HepG2 (cell line): ENCODE measurements around the gene ASF1B. TPM values are rescaled to one million over a fixed set of nuclear protein-coding genes. Genes with fewer than 3 reads are reported as not detected.

Experiments
- BHLHE40 ChIP-seq: IDR thresholded peaks from 2 replicates; pipeline ENCODE4 v1.6.1; 2011; ENCODE audit warnings: low read length, improper control_type of control experiment
- BRD4 ChIP-seq: sonication (generic); formaldehyde crosslinking; IDR thresholded peaks from 2 replicates; pipeline ENCODE4 v1.4.0; 2020; ENCODE audit warnings: missing genetic modification reagents
- EHMT2 ChIP-seq: fragments of 200-600 bp; sonication (generic); IDR thresholded peaks from 2 replicates; pipeline ENCODE4 v1.7.0; 2017; ENCODE audit warnings: antibody characterized with exemption, low read depth, low read length, borderline replicate concordance
- EP300 ChIP-seq, 3 experiments: sonication (generic) in 1 of 3; formaldehyde crosslinking in 1 of 3; IDR thresholded peaks; 2 replicates each; pipeline versions ENCODE4 v1.5.1 to v1.6.1; 2011 to 2020; ENCODE audit warnings: low read depth in 2 of 3, low read length in 2 of 3, borderline replicate concordance in 1 of 3, improper control_type of control experiment in 1 of 3, mild to moderate bottlenecking in 1 of 3, missing genetic modification reagents in 1 of 3, moderate library complexity in 1 of 3
- LBX2 ChIP-seq: sonication (generic); formaldehyde crosslinking; IDR thresholded peaks from 2 replicates; pipeline ENCODE4 v1.5.0; 2020; ENCODE audit warnings: missing genetic modification reagents, mild to moderate bottlenecking, borderline replicate concordance
- NCOA2 ChIP-seq: sonication (generic); formaldehyde crosslinking; IDR thresholded peaks from 2 replicates; pipeline ENCODE4 v1.8.0; 2022; ENCODE audit warnings: inconsistent platforms
- REL ChIP-seq: sonication (generic); formaldehyde crosslinking; conservative IDR thresholded peaks from 2 replicates; pipeline ENCODE4 v1.8.0; 2022; ENCODE audit warnings: mild to moderate bottlenecking, missing genetic modification reagents, moderate library complexity
- REST ChIP-seq, 2 experiments: IDR thresholded peaks; 2 replicates each; pipeline ENCODE4 v1.6.1; 2011 to 2012; ENCODE audit warnings: low read length in 2 of 2, borderline replicate concordance in 1 of 2, low read depth in 1 of 2, mild to moderate bottlenecking in 1 of 2, moderate library complexity in 1 of 2
- SIN3B ChIP-seq: fragments of 150-350 bp; IDR thresholded peaks from 2 replicates; pipeline ENCODE4 v1.6.1; 2014; ENCODE audit warnings: low read length
- SRSF1 ChIP-seq: fragments of 200-400 bp; formaldehyde crosslinking; optimal IDR thresholded peaks from 2 replicates; pipeline ENCODE3; 2017; ENCODE audit warnings: mild to moderate bottlenecking, low read depth, low read length, moderate library complexity
- TP53 ChIP-seq: sonication (generic); formaldehyde crosslinking; conservative IDR thresholded peaks from 2 replicates; pipeline ENCODE4 v1.4.0; 2020; ENCODE audit warnings: missing genetic modification reagents
- ZNF496 ChIP-seq: sonication (generic); formaldehyde crosslinking; IDR thresholded peaks from 2 replicates; pipeline ENCODE4 v1.8.1; 2023; ENCODE audit warnings: mild to moderate bottlenecking, moderate library complexity, missing genetic modification reagents; ENCODE audit not compliant: insufficient replicate concordance
- ZNF564 ChIP-seq: sonication (generic); formaldehyde crosslinking; IDR thresholded peaks from 2 replicates; pipeline ENCODE4 v1.8.1; 2023; ENCODE audit warnings: mild to moderate bottlenecking, missing genetic modification reagents
- ZNF691 ChIP-seq: sonication (generic); formaldehyde crosslinking; IDR thresholded peaks from 2 replicates; pipeline ENCODE4 v1.4.0; 2020; ENCODE audit warnings: missing genetic modification reagents, low read depth, mild to moderate bottlenecking, borderline replicate concordance
- polyA plus RNA-seq, 8 experiments: library from polyadenylated mRNA; depleted of rRNA in 3 of 8; stranded (reverse) in 7 of 8; unstranded in 1 of 8; fragments of >200 nt; fragmentation: Illumina TruSeq in 4 of 8; extraction: Trizol in 4 of 8; gene quantifications; 2 replicates each; pipeline versions ENCODE4 v1.2.1 to v1.2.3, GENCODE V29; 2011 to 2016; ENCODE audit warnings: low read depth in 4 of 8, missing spikeins in 1 of 8, mixed read lengths in 1 of 8; ENCODE audit not compliant: insufficient read depth in 1 of 8
- total RNA-seq, 5 experiments: library from RNA; depleted of rRNA; stranded (reverse); fragments of >200 nt; fragmentation: Illumina TruSeq; extraction: Trizol; gene quantifications; 2 replicates each; pipeline ENCODE4 v1.2.3, GENCODE V29; 2016; ENCODE audit warnings: low read depth in 1 of 5
- TF ChIP-seq, protein P1 (sequence below): sonication (generic); formaldehyde crosslinking; IDR thresholded peaks from 2 replicates; pipeline ENCODE4 v1.5.0; 2020; ENCODE audit warnings: mild to moderate bottlenecking, missing genetic modification reagents
- TF ChIP-seq, protein P2 (sequence below): sonication (generic); formaldehyde crosslinking; IDR thresholded peaks from 2 replicates; pipeline ENCODE4 v1.8.1; 2023; ENCODE audit warnings: mild to moderate bottlenecking, missing genetic modification reagents
- TF ChIP-seq, protein P3 (sequence below): sonication (generic); formaldehyde crosslinking; IDR thresholded peaks from 2 replicates; pipeline ENCODE4 v1.5.0; 2020; ENCODE audit warnings: mild to moderate bottlenecking, missing genetic modification reagents, borderline replicate concordance

ASF1B gene
- total and polyA plus RNA-seq, 2 of the 13 experiments (the other 11 are each of a cell fraction or from before 2014, with no cell fraction given), result 18.2 to 24.8 TPM

- no peak for TF ChIP-seq ZNF564
- TF ChIP-seq, protein P1, sequence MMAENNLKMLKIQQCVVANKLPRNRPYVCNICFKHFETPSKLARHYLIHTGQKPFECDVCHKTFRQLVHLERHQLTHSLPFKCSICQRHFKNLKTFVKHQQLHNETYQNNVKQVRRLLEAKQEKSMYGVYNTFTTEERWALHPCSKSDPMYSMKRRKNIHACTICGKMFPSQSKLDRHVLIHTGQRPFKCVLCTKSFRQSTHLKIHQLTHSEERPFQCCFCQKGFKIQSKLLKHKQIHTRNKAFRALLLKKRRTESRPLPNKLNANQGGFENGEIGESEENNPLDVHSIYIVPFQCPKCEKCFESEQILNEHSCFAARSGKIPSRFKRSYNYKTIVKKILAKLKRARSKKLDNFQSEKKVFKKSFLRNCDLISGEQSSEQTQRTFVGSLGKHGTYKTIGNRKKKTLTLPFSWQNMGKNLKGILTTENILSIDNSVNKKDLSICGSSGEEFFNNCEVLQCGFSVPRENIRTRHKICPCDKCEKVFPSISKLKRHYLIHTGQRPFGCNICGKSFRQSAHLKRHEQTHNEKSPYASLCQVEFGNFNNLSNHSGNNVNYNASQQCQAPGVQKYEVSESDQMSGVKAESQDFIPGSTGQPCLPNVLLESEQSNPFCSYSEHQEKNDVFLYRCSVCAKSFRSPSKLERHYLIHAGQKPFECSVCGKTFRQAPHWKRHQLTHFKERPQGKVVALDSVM (CRISPR knock-in tag), result no peak
- TF ChIP-seq BRD4, result no peak
- no peak for TF ChIP-seq TP53
- TF ChIP-seq NCOA2 (CRISPR knock-in tag), result no peak
- peak; percentile 19 for TF ChIP-seq SRSF1
- TF ChIP-seq BHLHE40, result peak; percentile 22; the same call in 1 of the 2 replicates
- no peak for TF ChIP-seq LBX2 (CRISPR knock-in tag)
- TF ChIP-seq ZNF691 (CRISPR knock-in tag), result no peak
- TF ChIP-seq SIN3B, result no peak
- no peak for TF ChIP-seq REST (IDR thresholded peaks at IDR 0.05; ENCODE audit: borderline replicate concordance in 1 of 2, low read depth in 1 of 2, low read length in 2 of 2)
- TF ChIP-seq, protein P2, sequence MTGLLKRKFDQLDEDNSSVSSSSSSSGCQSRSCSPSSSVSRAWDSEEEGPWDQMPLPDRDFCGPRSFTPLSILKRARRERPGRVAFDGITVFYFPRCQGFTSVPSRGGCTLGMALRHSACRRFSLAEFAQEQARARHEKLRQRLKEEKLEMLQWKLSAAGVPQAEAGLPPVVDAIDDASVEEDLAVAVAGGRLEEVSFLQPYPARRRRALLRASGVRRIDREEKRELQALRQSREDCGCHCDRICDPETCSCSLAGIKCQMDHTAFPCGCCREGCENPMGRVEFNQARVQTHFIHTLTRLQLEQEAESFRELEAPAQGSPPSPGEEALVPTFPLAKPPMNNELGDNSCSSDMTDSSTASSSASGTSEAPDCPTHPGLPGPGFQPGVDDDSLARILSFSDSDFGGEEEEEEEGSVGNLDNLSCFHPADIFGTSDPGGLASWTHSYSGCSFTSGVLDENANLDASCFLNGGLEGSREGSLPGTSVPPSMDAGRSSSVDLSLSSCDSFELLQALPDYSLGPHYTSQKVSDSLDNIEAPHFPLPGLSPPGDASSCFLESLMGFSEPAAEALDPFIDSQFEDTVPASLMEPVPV, result no peak
- TF ChIP-seq REL (CRISPR knock-in tag), result 0 out of 2 replicates have a peak, but pooled peaks have one; percentile 6
- TF ChIP-seq EP300 (IDR thresholded peaks at IDR 0.05; ENCODE audit: low read depth in 2 of 2, low read length in 2 of 2), result no peak
- TF ChIP-seq EP300 (CRISPR knock-in tag; IDR thresholded peaks at IDR 0.05; ENCODE audit: borderline replicate concordance), result no peak
- TF ChIP-seq ZNF496, result no peak
- TF ChIP-seq, protein P3, sequence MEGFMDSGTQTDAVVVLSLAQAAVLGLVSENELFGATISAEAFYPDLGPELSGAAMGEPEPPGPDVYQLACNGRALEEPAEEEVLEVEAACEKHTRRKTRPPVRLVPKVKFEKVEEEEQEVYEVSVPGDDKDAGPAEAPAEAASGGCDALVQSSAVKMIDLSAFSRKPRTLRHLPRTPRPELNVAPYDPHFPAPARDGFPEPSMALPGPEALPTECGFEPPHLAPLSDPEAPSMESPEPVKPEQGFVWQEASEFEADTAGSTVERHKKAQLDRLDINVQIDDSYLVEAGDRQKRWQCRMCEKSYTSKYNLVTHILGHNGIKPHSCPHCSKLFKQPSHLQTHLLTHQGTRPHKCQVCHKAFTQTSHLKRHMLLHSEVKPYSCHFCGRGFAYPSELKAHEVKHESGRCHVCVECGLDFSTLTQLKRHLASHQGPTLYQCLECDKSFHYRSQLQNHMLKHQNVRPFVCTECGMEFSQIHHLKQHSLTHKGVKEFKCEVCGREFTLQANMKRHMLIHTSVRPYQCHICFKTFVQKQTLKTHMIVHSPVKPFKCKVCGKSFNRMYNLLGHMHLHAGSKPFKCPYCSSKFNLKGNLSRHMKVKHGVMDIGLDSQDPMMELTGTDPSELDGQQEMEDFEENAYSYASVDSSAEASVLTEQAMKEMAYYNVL (CRISPR knock-in tag), result no peak
- no peak for TF ChIP-seq EHMT2
Measured at GRCh38 chr19:14072535-14073260, 63.7 kb downstream of the ASF1B start, which contains the start of gene MISP3 (continued).
